Ovary (tissue), 9 donors: ENCODE data around the gene SRCAP. TPM values are rescaled to one million over a fixed set of nuclear protein-coding genes. Genes with fewer than 3 reads are reported as not detected.

Experiments
- DNase-seq, 5 donors: peaks; one replicate each; pipeline ENCODE4 v3.0.0-alpha.2; 2019 to 2020
- H3K27ac ChIP-seq, 2 donors: fragments of 200-600 bp; one replicate each; pipeline versions ENCODE4 v1.5.1 to v1.8.0; 2019 to 2022
- H3K27me3 ChIP-seq: fragments of 200-600 bp; one replicate; pipeline ENCODE4 v1.8.0; 2022
- H3K36me3 ChIP-seq: fragments of 200-600 bp; sonication (generic); one replicate; pipeline ENCODE4 v1.5.1; 2019
- H3K4me1 ChIP-seq: one replicate; pipeline ENCODE4 v1.8.1; 2013; ENCODE audit warnings: mild to moderate bottlenecking, moderate library complexity; ENCODE audit not compliant: insufficient read depth
- H3K4me3 ChIP-seq: fragments of 200-600 bp; sonication (generic); one replicate; pipeline ENCODE4 v1.5.1; 2017
- H3K9me3 ChIP-seq, 2 donors: fragments of 200-600 bp in 1 of 2; sonication (generic) in 1 of 2; one replicate each; pipeline versions ENCODE4 v1.5.1 to v1.8.1; 2013 to 2019; ENCODE audit warnings: mild to moderate bottlenecking in 1 of 2, moderate library complexity in 1 of 2
- EP300 ChIP-seq: sonication (generic); formaldehyde crosslinking; IDR thresholded peaks from one replicate; pipeline ENCODE4 v1.6.1; 2017; ENCODE audit warnings: antibody characterized with exemption
- POLR2A ChIP-seq: fragments of 450-650 bp; IDR thresholded peaks from one replicate; pipeline ENCODE4 v1.6.1; 2017; ENCODE audit warnings: antibody characterized with exemption, mild to moderate bottlenecking, moderate library complexity
- WGBS, 3 donors: extraction: QIAGEN DNeasy Blood & Tissue Kit in 1 of 3; methylation state at CpG; one replicate each; pipeline versions ENCODE4 v1.1.5 to v1.1.7; 2013 to 2017; 5-methylcytosine and 5-hydroxymethylcytosine counted together
- intact Hi-C, 4 donors: fragments of 100-400 bp; cut with DNase I; formaldehyde crosslinking; loops; one replicate each; pipeline versions ENCODE4 v1.11.0 to v1.15.1; 2022 to 2023
- polyA plus RNA-seq, 2 donors: library from polyadenylated mRNA; stranded (reverse); fragments of 200-250 nt in 1 of 2; fragments of 350-450 nt in 1 of 2; fragmentation: Illumina TruSeq in 1 of 2; extraction: RNeasy Lipid Tissue Mini Kit (QIAGEN cat#74804) in 1 of 2; gene quantifications; one replicate each; pipeline ENCODE4 v1.2.3, GENCODE V29; 2013 to 2014
- total RNA-seq, 7 donors: library from RNA; depleted of rRNA in 2 of 7; stranded (reverse); fragments of >200 nt in 2 of 7; fragmentation: NEBNext Ultra II Directional in 3 of 7; extraction: Animal tissue kit (Norgen Biotek cat#: 25700) in 3 of 7; gene quantifications; one replicate each; pipeline versions ENCODE4 v1.1.0 to v1.2.4, GENCODE V29; 2016 to 2023
- TF ChIP-seq, protein P1 (sequence below), 3 donors: fragments of 450-650 bp in 2 of 3; fragments of 200-600 bp in 1 of 3; IDR thresholded peaks; one replicate each; pipeline versions ENCODE4 v1.5.1 to v1.8.0; 2016 to 2022; ENCODE audit warnings: antibody characterized with exemption in 3 of 3, mild to moderate bottlenecking in 1 of 3
- donor health status: DM: no; HTN: no; CAD: no; lungs with moderate emphysema.
- donor health status: DM: no; HTN: no; CAD: no.
- donor health status: Bipolar disorder and iron deficiency.
- donor health status: DM: yes; HTN: yes; CAD: no.
- donor health status: DM: no; HTN: no; CAD: no.
- donor health status: DM: yes; HTN: yes; CAD: no.

The SRCAP gene
- total and polyA plus RNA-seq, 9 donors: 11.4 to 73.1 (median 46.1) TPM

DNA sequence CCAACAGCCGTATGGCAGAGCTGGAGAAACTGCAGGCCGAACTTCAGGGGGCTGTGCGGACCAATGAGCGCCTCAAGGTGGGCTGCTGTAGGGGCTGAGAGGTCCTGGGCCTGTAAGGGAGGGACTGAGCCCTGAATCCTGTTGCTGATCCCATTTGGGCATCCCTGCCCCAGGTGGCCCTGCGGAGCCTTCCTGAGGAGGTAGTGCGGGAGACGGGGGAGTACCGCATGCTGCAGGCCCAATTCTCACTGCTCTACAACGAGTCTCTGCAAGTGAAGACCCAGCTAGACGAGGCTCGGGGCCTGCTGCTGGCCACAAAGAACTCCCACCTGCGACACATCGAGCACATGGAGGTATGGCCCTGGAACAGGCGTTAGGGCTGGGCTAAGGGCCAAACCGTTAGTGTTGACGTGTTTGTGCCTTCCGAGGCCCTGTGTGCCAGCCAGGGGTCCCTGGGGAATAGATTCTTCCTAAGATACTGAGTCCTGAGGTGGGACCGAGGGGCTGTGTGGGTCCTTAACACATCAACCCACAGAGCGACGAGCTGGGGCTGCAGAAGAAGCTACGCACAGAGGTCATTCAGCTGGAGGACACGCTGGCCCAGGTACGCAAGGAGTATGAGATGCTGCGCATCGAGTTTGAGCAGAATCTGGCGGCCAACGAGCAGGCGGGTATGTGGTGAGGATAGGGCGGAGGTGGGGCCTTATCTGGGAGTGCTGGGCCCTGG lies 67.4 kb downstream of the SRCAP start:
- Histone ChIP-seq H3K27ac (no peak overlapping the region), H3K4me1 (no peaks in the 10 kb centered on the region), H3K27me3 (no peaks in the 10 kb centered on the region), H3K4me3 (no peak overlapping the region), H3K9me3 (no peaks in the 10 kb centered on the region), H3K36me3 (no peaks in the 10 kb centered on the region)
- intact Hi-C loops: no loop called here
- TF ChIP-seq POLR2A (no peak), EP300 (no peak)
- TF ChIP-seq, protein P1, sequence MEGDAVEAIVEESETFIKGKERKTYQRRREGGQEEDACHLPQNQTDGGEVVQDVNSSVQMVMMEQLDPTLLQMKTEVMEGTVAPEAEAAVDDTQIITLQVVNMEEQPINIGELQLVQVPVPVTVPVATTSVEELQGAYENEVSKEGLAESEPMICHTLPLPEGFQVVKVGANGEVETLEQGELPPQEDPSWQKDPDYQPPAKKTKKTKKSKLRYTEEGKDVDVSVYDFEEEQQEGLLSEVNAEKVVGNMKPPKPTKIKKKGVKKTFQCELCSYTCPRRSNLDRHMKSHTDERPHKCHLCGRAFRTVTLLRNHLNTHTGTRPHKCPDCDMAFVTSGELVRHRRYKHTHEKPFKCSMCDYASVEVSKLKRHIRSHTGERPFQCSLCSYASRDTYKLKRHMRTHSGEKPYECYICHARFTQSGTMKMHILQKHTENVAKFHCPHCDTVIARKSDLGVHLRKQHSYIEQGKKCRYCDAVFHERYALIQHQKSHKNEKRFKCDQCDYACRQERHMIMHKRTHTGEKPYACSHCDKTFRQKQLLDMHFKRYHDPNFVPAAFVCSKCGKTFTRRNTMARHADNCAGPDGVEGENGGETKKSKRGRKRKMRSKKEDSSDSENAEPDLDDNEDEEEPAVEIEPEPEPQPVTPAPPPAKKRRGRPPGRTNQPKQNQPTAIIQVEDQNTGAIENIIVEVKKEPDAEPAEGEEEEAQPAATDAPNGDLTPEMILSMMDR (IDR thresholded peaks at IDR 0.05): no peak
- WGBS, 3 donors: 79 to 87% (median 86%) methylated on average over 27 to 29 of the region's 29 CpGs
- DNase-seq: peak in 1 of 5 donors; percentile 31

DNA sequence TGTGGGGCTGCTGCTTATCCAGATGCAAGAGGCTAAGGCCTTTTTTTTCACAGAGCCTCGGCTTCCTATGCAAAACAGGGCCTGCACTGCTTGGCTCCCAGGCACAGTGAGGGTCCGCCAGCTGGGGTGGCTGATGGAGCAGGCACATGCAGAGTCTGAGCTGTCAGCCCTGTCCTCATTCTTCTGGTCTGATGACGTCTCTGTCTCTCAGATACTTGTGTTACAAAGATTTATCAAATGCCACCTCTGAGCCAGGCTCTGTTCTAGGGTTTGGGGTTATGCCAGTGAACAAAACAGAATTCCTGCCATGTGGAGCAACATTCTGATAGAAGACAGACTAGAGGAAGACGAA lies 67.9 kb downstream of the SRCAP start:
- no peak for DNase-seq
- Histone ChIP-seq H3K27me3 (no peaks in the 10 kb centered on the region), H3K36me3 (no peaks in the 10 kb centered on the region), H3K4me3 (no peak overlapping the region), H3K27ac (no peak overlapping the region), H3K4me1 (no peaks in the 10 kb centered on the region), H3K9me3 (no peaks in the 10 kb centered on the region)
- TF ChIP-seq POLR2A (no peak), EP300 (no peak)
- TF ChIP-seq, protein P1 (IDR thresholded peaks at IDR 0.05): no peak
- intact Hi-C loops: no loop called here
- WGBS, 3 donors: 69 to 78% (median 71%) methylated on average over 4 of the region's 4 CpGs

DNA sequence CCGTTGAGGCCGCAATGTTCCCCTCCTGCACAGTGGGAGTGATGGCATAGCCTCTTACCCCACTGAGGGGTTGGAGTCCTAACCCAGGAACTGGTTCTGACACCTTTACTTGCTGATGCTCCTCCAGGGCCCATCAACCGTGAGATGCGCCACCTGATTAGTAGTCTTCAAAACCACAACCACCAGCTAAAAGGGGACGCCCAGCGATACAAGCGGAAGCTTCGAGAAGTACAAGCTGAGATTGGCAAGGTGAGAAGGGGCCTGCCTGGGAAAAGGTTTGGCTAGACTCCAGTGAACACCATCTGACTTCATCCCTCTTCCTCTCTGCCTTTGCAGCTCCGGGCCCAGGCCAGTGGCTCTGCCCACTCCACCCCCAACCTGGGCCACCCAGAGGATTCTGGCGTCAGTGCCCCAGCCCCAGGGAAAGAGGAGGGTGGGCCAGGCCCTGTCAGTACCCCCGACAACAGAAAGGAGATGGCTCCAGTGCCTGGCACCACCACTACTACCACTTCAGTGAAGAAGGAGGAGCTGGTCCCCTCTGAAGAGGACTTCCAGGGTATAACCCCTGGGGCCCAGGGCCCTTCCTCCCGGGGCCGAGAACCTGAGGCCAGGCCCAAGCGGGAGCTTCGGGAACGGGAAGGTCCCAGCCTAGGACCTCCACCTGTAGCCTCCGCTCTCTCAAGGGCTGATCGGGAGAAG lies 68.9 kb downstream of the SRCAP start:
- intact Hi-C loops: no loop called here
- TF ChIP-seq, protein P1 (IDR thresholded peaks at IDR 0.05): no peak
- TF ChIP-seq POLR2A (no peak), EP300 (no peak)
- Histone ChIP-seq H3K4me1 (no peaks in the 10 kb centered on the region), H3K27me3 (no peaks in the 10 kb centered on the region), H3K36me3 (no peaks in the 10 kb centered on the region), H3K9me3 (no peaks in the 10 kb centered on the region), H3K4me3 (no peak overlapping the region), H3K27ac (no peak overlapping the region)
- WGBS, 3 donors: 86 to 88% (median 86%) methylated on average over 16 to 18 of the region's 18 CpGs
- peak in 2 of 5 donors; percentile 12 to 33 for DNase-seq

DNA sequence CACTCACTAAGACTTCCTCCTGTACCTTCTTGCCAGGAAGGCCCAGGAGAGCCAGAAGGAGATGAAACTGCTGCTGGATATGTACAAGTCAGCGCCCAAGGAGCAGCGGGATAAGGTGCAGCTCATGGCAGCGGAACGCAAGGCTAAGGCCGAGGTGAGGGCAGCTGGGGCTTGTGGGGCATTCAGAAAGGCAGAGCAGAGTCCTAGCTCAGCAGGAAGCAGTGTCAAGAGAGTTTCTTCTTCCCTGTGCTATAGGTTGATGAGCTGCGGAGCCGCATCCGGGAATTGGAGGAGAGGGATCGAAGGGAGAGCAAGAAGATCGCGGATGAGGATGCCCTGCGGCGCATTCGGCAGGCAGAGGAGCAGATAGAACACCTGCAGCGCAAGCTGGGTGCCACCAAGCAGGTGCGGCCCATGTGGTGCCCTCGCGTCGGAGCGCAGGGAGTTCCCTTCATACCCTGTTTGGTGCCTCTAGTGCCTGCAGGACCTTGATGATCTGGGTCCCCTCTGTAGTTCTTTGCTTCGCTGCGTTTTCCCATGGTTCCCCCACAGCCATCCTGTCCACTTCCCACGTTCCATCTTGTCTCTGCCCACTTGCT lies 69.7 kb downstream of the SRCAP start:
- no peaks in the 10 kb centered on the region for H3K9me3 ChIP-seq
- 88 to 94% (median 94%) methylated on average over 23 of the region's 23 CpGs for WGBS, 3 donors
- H3K4me3 ChIP-seq: no peak overlapping the region
- no peaks in the 10 kb centered on the region for H3K36me3 ChIP-seq
- H3K4me1 ChIP-seq: no peaks in the 10 kb centered on the region
- intact Hi-C loops: no loop called here
- TF ChIP-seq, protein P1 (IDR thresholded peaks at IDR 0.05): no peak
- TF ChIP-seq EP300 (no peak), POLR2A (no peak)
- no peak overlapping the region for H3K27ac ChIP-seq
- DNase-seq: peak in 2 of 5 donors; percentile 12 to 34
- no peaks in the 10 kb centered on the region for H3K27me3 ChIP-seq
